ENCODE results near the gene YPEL4.

YPEL4 gene

DNA sequence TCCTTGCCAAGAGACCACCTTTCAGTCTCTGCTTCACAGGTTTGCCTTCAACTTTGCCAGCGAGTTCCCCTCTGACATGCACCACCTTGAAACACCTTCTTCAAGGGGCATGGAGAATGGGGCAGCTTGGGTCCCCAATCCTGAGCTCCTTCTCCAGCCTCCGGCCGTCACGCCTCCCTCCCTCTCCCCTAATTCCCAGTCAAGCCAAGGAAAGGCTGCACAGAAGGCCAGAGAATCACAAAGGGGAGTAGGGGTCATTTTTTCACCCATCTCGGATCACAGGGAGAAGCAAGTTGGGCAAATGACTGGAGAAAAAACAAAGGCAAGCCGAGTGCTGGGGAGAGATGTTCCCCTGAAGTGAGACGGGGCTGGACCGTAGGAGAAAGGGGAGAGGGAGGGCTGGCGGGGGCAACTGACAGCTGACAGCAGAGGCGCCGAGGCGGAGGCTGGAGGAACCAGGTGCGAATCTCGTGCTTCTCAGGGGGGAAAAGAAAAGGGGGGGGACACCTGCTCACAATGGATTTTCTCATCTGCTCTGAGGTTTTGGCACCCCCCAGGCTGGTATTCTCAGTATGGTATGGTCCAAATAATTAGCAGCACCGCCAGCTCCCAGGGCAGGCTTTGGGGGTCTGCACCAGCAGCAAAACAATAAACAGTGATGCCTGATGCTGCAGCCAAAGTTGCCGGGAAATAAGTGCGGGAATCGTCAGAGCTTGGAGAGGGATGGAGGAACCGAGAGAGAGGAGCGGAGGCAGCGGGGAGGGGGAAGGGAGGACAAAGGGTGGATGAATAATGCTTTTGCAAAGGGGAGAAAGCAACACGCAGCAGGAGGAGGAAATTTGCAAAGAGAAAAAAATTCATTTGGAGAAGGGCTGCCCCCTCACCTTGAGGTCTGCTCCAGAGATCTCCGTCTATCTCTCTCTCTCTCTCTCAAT is 644 bp downstream of the YPEL4 start:
- FAIRE-seq, result no peak
- TF ChIP-seq TAF1 (IDR thresholded peaks at IDR 0.05; ENCODE audit: borderline replicate concordance, low read depth, low read length) (no peak), POLR2AphosphoS5 (IDR thresholded peaks at IDR 0.05; ENCODE audit: low read depth, low read length) (no peak), POLR2A (IDR thresholded peaks at IDR 0.05; ENCODE audit: low read depth, low read length) (no peak)
- no peak for DNase-seq (ENCODE audit: insufficient read length)

DNA sequence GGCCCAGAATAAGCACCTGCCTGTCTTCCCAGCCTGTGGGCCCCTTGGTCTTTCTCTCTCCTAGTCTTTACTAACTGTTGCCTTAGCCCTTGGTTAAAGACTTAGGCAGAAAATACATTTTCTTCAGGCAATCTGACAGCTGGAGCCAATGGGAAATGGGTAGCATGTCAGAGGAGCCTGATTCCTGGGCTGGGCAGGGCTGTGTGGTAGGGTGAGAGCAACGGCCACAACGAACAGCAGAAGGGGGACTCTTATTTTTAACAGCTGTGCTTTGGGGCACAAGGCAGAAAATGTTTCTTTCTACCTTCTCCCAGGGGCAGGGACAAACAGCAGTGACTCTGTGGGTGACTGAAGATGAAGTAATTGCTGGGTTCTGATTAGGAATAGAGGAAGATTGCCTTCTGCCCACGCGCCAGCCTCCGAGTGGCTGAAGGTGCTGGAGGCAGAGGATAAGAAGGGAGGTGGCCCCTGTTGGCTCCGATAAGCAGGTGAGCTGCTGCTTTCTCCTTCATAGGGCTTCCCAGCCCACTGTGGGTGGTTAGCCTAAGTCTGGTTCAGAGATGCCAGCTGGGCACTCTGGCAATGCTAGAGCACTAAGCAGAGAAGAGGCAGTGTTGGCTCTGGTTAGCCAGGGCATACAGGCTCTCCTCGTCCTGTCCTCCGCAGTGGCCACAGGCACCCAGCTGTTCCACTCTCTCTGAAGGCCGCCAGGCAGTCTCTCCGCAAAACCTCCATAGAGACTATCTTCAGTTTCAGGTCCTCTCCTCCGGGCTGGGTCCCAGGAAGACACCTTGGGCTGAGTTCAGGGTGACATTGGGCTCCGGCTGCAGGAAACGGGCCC is 1.5 kb downstream of the YPEL4 start:
- no peak for TF ChIP-seq TAF1 (IDR thresholded peaks at IDR 0.05; ENCODE audit: borderline replicate concordance, low read depth, low read length)
- no peak for TF ChIP-seq POLR2AphosphoS5 (IDR thresholded peaks at IDR 0.05; ENCODE audit: low read depth, low read length)
- TF ChIP-seq POLR2A (IDR thresholded peaks at IDR 0.05; ENCODE audit: low read depth, low read length), result no peak
- FAIRE-seq (peak; percentile 62), DNase-seq (ENCODE audit: insufficient read length) (no peak)

GRCh38 chr11:57647372-57647771 is 2.3 kb downstream of the YPEL4 start:
- FAIRE-seq, result no peak
- TF ChIP-seq POLR2A (IDR thresholded peaks at IDR 0.05; ENCODE audit: low read depth, low read length) (no peak), TAF1 (IDR thresholded peaks at IDR 0.05; ENCODE audit: borderline replicate concordance, low read depth, low read length) (no peak), POLR2AphosphoS5 (IDR thresholded peaks at IDR 0.05; ENCODE audit: low read depth, low read length) (no peak)
- no peak for DNase-seq (ENCODE audit: insufficient read length)

GRCh38 chr11:57646799-57647303 is 2.9 kb downstream of the YPEL4 start:
- no peak for DNase-seq (ENCODE audit: insufficient read length)
- TF ChIP-seq TAF1 (IDR thresholded peaks at IDR 0.05; ENCODE audit: borderline replicate concordance, low read depth, low read length) (no peak), POLR2A (IDR thresholded peaks at IDR 0.05; ENCODE audit: low read depth, low read length) (no peak), POLR2AphosphoS5 (IDR thresholded peaks at IDR 0.05; ENCODE audit: low read depth, low read length) (no peak)
- no peak for FAIRE-seq

- FAIRE-seq, result peak; percentile 14
- DNase-seq (ENCODE audit: insufficient read length), result no peak
- TF ChIP-seq TAF1 (IDR thresholded peaks at IDR 0.05; ENCODE audit: borderline replicate concordance, low read depth, low read length) (no peak), POLR2A (IDR thresholded peaks at IDR 0.05; ENCODE audit: low read depth, low read length) (peak; percentile 2; the same call in 1 of the 2 replicates)
These were observed 3.4 kb downstream of the YPEL4 start for GRCh38 chr11:57646194-57646798.

DNA sequence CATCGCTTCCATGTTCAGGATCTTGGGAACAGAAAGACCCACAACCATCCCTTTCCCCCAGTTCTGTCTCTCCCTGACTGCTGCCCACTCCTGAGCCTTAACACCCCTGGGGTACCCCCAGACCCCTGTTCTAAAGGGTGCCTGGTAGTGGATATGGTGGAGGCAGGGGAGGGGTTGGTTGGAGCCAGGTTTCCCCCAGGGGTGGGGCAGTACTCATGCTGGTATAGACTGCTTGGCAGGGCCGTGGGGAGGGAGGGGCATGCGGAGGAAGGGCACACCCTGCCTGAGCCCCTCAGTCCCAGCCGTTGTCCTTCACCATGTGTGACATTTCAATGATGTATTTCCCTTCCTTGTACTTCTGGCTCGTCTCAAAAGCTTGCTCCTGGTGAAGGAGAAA is 4.0 kb downstream of the YPEL4 start:
- no peak for FAIRE-seq
- TF ChIP-seq POLR2A (IDR thresholded peaks at IDR 0.05; ENCODE audit: low read depth, low read length) (peak; percentile 55; the same call in 1 of the 2 replicates), POLR2AphosphoS5 (IDR thresholded peaks at IDR 0.05; ENCODE audit: low read depth, low read length) (peak; percentile 31; the same call in 1 of the 2 replicates), TAF1 (IDR thresholded peaks at IDR 0.05; ENCODE audit: borderline replicate concordance, low read depth, low read length) (no peak)

GRCh38 chr11:57644748-57645688 is 4.7 kb downstream of the YPEL4 start:
- no peak for TF ChIP-seq TAF1 (IDR thresholded peaks at IDR 0.05; ENCODE audit: borderline replicate concordance, low read depth, low read length)
- TF ChIP-seq POLR2AphosphoS5 (IDR thresholded peaks at IDR 0.05; ENCODE audit: low read depth, low read length), result no peak
- TF ChIP-seq POLR2A (IDR thresholded peaks at IDR 0.05; ENCODE audit: low read depth, low read length), result no peak
- DNase-seq (ENCODE audit: insufficient read length) (peak; percentile 76), FAIRE-seq (peak; percentile 93)

More for the DNA sequence above, 4.0 kb downstream of the YPEL4 start:
- no peak for DNase-seq (ENCODE audit: insufficient read length)

DNA sequence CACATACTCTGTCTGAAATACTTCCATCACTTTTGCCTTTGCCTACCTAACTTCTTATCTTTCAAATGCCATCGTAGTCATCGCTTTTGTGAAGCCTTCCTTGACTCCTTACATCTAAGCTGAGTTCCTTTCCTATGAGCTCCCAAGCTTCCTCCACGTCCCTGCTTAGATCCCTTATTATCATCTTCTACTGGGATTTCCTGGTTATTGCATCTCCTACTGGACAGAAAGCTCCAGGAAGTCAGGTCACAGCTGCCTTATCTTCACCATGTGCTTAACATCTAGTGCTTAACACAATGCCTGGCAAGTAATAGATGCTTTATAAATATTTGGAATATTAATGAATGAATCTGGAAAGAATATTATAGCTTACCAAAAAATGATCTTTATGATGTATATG is 5.9 kb downstream of the YPEL4 start:
- TF ChIP-seq TAF1 (IDR thresholded peaks at IDR 0.05; ENCODE audit: borderline replicate concordance, low read depth, low read length) (no peak), POLR2AphosphoS5 (IDR thresholded peaks at IDR 0.05; ENCODE audit: low read depth, low read length) (no peak), POLR2A (IDR thresholded peaks at IDR 0.05; ENCODE audit: low read depth, low read length) (no peak)
- FAIRE-seq, result no peak

GRCh38 chr11:57641011-57641807 is 8.5 kb downstream of the YPEL4 start:
- no peak for TF ChIP-seq POLR2AphosphoS5 (IDR thresholded peaks at IDR 0.05; ENCODE audit: low read depth, low read length)
- no peak for TF ChIP-seq TAF1 (IDR thresholded peaks at IDR 0.05; ENCODE audit: borderline replicate concordance, low read depth, low read length)
- FAIRE-seq (peak; percentile 85), DNase-seq (ENCODE audit: insufficient read length) (no peak)

More for the DNA sequence above, 5.9 kb downstream of the YPEL4 start:
- DNase-seq (ENCODE audit: insufficient read length), result no peak

Data from GM12892 (cell line).